BE2C (cell line): ENCODE results near the gene NME2.

Experiments
- DNase-seq: peaks from one replicate; pipeline ENCODE4 v3.0.0-alpha.2; 2020
- H3K27me3 ChIP-seq: fragments of 250-450 bp; sonication (Bioruptor Pico); 2 replicates; pipeline ENCODE4 v1.5.1; 2020; ENCODE audit warnings: mild to moderate bottlenecking
- H3K36me3 ChIP-seq: fragments of 250-450 bp; sonication (Bioruptor Pico); 2 replicates; pipeline ENCODE4 v1.5.1; 2020; ENCODE audit warnings: mild to moderate bottlenecking
- H3K4me1 ChIP-seq: fragments of 250-450 bp; sonication (Bioruptor Pico); 2 replicates; pipeline ENCODE4 v1.5.1; 2020
- H3K4me3 ChIP-seq: 2 replicates; pipeline ENCODE4 v1.5.1; 2011; ENCODE audit warnings: low read depth, low read length
- H3K9me3 ChIP-seq: fragments of 250-450 bp; sonication (Bioruptor Pico); 2 replicates; pipeline ENCODE4 v1.5.1; 2020
- TF ChIP-seq, protein P1 (sequence below): IDR thresholded peaks from 2 replicates; pipeline ENCODE4 v1.5.1; 2012; ENCODE audit warnings: mild to moderate bottlenecking, low read depth, low read length

NME2 gene

GRCh38 chr17:51200295-51200694 is 34.1 kb downstream of the NME2 start:
- Histone ChIP-seq H3K4me3 (no peak overlapping the region), H3K36me3 (peaks cover 69% of the 10 kb centered on the region), H3K9me3 (no peaks in the 10 kb centered on the region), H3K4me1 (no peaks in the 10 kb centered on the region), H3K27me3 (no peaks in the 10 kb centered on the region)
- DNase-seq: no peak
- TF ChIP-seq, protein P1, sequence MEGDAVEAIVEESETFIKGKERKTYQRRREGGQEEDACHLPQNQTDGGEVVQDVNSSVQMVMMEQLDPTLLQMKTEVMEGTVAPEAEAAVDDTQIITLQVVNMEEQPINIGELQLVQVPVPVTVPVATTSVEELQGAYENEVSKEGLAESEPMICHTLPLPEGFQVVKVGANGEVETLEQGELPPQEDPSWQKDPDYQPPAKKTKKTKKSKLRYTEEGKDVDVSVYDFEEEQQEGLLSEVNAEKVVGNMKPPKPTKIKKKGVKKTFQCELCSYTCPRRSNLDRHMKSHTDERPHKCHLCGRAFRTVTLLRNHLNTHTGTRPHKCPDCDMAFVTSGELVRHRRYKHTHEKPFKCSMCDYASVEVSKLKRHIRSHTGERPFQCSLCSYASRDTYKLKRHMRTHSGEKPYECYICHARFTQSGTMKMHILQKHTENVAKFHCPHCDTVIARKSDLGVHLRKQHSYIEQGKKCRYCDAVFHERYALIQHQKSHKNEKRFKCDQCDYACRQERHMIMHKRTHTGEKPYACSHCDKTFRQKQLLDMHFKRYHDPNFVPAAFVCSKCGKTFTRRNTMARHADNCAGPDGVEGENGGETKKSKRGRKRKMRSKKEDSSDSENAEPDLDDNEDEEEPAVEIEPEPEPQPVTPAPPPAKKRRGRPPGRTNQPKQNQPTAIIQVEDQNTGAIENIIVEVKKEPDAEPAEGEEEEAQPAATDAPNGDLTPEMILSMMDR: no peak

DNA sequence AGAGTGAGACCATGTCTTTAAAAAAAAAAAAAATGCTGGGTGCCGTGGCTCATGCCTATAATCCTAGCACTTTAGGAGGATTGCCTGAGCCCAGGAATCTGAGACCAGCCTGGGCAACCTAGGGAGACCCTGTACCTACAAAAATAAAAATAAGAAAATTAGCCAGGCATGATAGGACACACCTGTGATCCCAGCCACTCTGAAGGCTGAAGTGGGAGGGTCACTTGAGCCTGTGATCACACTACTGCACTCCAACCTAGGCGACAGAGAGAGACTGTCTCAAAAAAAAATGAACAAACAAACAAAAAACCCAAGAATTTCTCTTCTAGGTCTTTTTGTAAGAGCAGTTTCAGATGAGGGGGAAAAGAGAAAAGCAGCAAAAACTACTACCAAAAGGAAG is 34.6 kb downstream of the NME2 start:
- no peaks in the 10 kb centered on the region for H3K4me1 ChIP-seq
- TF ChIP-seq, protein P1: no peak
- H3K9me3 ChIP-seq: no peaks in the 10 kb centered on the region
- H3K4me3 ChIP-seq: no peak overlapping the region
- peaks cover 69% of the 10 kb centered on the region for H3K36me3 ChIP-seq
- H3K27me3 ChIP-seq: no peaks in the 10 kb centered on the region
- no peak for DNase-seq

GRCh38 chr17:51203838-51204237 is 37.6 kb downstream of the NME2 start:
- H3K9me3 ChIP-seq: no peaks in the 10 kb centered on the region
- H3K36me3 ChIP-seq: peaks cover 75% of the 10 kb centered on the region
- no peaks in the 10 kb centered on the region for H3K4me1 ChIP-seq
- TF ChIP-seq, protein P1: no peak
- H3K27me3 ChIP-seq: no peaks in the 10 kb centered on the region
- no peak overlapping the region for H3K4me3 ChIP-seq
- DNase-seq: no peak

GRCh38 chr17:51214920-51215319 is 48.7 kb downstream of the NME2 start:
- H3K36me3 ChIP-seq: peaks cover 49% of the 10 kb centered on the region
- H3K9me3 ChIP-seq: no peaks in the 10 kb centered on the region
- H3K4me1 ChIP-seq: no peaks in the 10 kb centered on the region
- H3K4me3 ChIP-seq: no peak overlapping the region
- TF ChIP-seq, protein P1: no peak
- H3K27me3 ChIP-seq: no peaks in the 10 kb centered on the region
- DNase-seq: no peak

- Histone ChIP-seq H3K36me3 (peaks cover 62% of the 10 kb centered on the region), H3K9me3 (no peaks in the 10 kb centered on the region), H3K27me3 (no peaks in the 10 kb centered on the region), H3K4me1 (no peaks in the 10 kb centered on the region), H3K4me3 (no peak overlapping the region)
- TF ChIP-seq, protein P1: no peak
- no peak for DNase-seq
Observed at GRCh38 chr17:51217946-51218345, 51.7 kb downstream of the NME2 start.

- Histone ChIP-seq H3K36me3 (peaks cover 63% of the 10 kb centered on the region), H3K4me1 (no peaks in the 10 kb centered on the region), H3K9me3 (no peaks in the 10 kb centered on the region), H3K4me3 (no peak overlapping the region), H3K27me3 (no peaks in the 10 kb centered on the region)
- no peak for DNase-seq
- TF ChIP-seq, protein P1: no peak
Observed at GRCh38 chr17:51221322-51221721, 55.1 kb downstream of the NME2 start.
